DMS 273 (cell line): ENCODE measurements around the gene ZCCHC24.
A peak's percentile ranks its signal among the peaks of the same experiment; 100 is the strongest.

Source experiments
- DNase-seq: peaks from one replicate; lab custom pipeline; 2025; ENCODE audit not compliant: unreplicated experiment; lab: John Stamatoyannopoulos, UW

The ZCCHC24 gene

GRCh38 chr10:79385804-79386531 is 59.5 kb downstream of the ZCCHC24 start:
- DNase-seq = no peak

- no peak for DNase-seq
Measured at GRCh38 chr10:79385392-79385795, 60.0 kb downstream of the ZCCHC24 start.

GRCh38 chr10:79384773-79385391 is 60.5 kb downstream of the ZCCHC24 start:
- no peak for DNase-seq

GRCh38 chr10:79383974-79384606 is 61.3 kb downstream of the ZCCHC24 start:
- no peak for DNase-seq

- no peak for DNase-seq
Measured at GRCh38 chr10:79382491-79382941, 62.9 kb downstream of the ZCCHC24 start.

- DNase-seq = peak; percentile 80
Measured at GRCh38 chr10:79381804-79382221, 63.6 kb downstream of the ZCCHC24 start.

GRCh38 chr10:79380946-79381721 is 64.3 kb downstream of the ZCCHC24 start:
- no peak for DNase-seq

GRCh38 chr10:79380125-79380945 is 65.1 kb downstream of the ZCCHC24 start:
- DNase-seq = no peak

GRCh38 chr10:79379512-79380124 is 65.8 kb downstream of the ZCCHC24 start:
- DNase-seq = no peak

GRCh38 chr10:79378647-79379511 is 66.5 kb downstream of the ZCCHC24 start:
- DNase-seq = no peak

- DNase-seq = no peak
Measured at GRCh38 chr10:79378383-79378646, 67.1 kb downstream of the ZCCHC24 start.

GRCh38 chr10:79377557-79378382 is 67.7 kb downstream of the ZCCHC24 start:
- DNase-seq = no peak

- DNase-seq = no peak
Measured at GRCh38 chr10:79376751-79377556, 68.5 kb downstream of the ZCCHC24 start.

GRCh38 chr10:79376078-79376628 is 69.3 kb downstream of the ZCCHC24 start:
- no peak for DNase-seq

GRCh38 chr10:79375321-79376077 is 69.9 kb downstream of the ZCCHC24 start:
- no peak for DNase-seq

- peak; percentile 82 for DNase-seq
Measured at GRCh38 chr10:79374312-79375191, 70.9 kb downstream of the ZCCHC24 start.
